ENCODE measurements around the gene CABP1. TPM values are rescaled to one million over a fixed set of nuclear protein-coding genes. Genes with fewer than 3 reads are reported as not detected.

Gene CABP1
- total and polyA plus RNA-seq, 2 of the 13 experiments (the other 11 are each of a cell fraction or from before 2014, with no cell fraction given), result not detected

- TF ChIP-seq SOX6 (IDR thresholded peaks at IDR 0.05) (no peak), SOX6 (CRISPR knock-in tag; IDR thresholded peaks at IDR 0.05) (0 out of 2 replicates have a peak, but pooled peaks have one; percentile 15), ZNF253 (CRISPR knock-in tag; IDR thresholded peaks at IDR 0.05; ENCODE audit: borderline replicate concordance) (no peak), KLF9 (CRISPR knock-in tag; IDR thresholded peaks at IDR 0.05; ENCODE audit: low read depth) (no peak), ZBTB37 (CRISPR knock-in tag; IDR thresholded peaks at IDR 0.05) (no peak), TEAD2 (CRISPR knock-in tag; IDR thresholded peaks at IDR 0.05) (no peak), ATF6 (CRISPR knock-in tag; conservative IDR thresholded peaks at IDR 0.05) (no peak), HOXD1 (CRISPR knock-in tag; IDR thresholded peaks at IDR 0.05) (0 out of 2 replicates have a peak, but pooled peaks have one; percentile 31), ZNF460 (CRISPR knock-in tag; IDR thresholded peaks at IDR 0.05; ENCODE audit: borderline replicate concordance) (no peak), AFF4 (CRISPR knock-in tag; IDR thresholded peaks at IDR 0.05) (no peak), TIGD3 (CRISPR knock-in tag; IDR thresholded peaks at IDR 0.05; ENCODE audit: borderline replicate concordance) (no peak), ZNF501 (CRISPR knock-in tag; IDR thresholded peaks at IDR 0.05) (no peak), ZNF224 (CRISPR knock-in tag; IDR thresholded peaks at IDR 0.05) (no peak), ARNT (IDR thresholded peaks at IDR 0.05) (no peak), CAMTA2 (CRISPR knock-in tag; IDR thresholded peaks at IDR 0.05; ENCODE audit: borderline replicate concordance) (no peak), PRDM10 (CRISPR knock-in tag; IDR thresholded peaks at IDR 0.05; ENCODE audit: low read depth) (no peak)
Measured at GRCh38 chr12:120640861-120641833, 721 bp downstream of the CABP1 start (continued).
